HepG2 (cell line): ENCODE results near the gene UTP11. TPM values are rescaled to one million over a fixed set of nuclear protein-coding genes. Genes with fewer than 3 reads are reported as not detected.

Source experiments
- CEBPB ChIP-seq: IDR thresholded peaks from 2 replicates; pipeline ENCODE4 v1.6.1; 2011; ENCODE audit warnings: low read depth, low read length, improper control_type of control experiment, borderline replicate concordance
- FOXK1 ChIP-seq: sonication (generic); formaldehyde crosslinking; IDR thresholded peaks from 2 replicates; pipeline ENCODE4 v1.4.0; 2020; ENCODE audit warnings: low read depth, missing genetic modification reagents, borderline replicate concordance
- GABPA ChIP-seq, 2 experiments: IDR thresholded peaks; 2 replicates each; pipeline ENCODE4 v1.6.1; 2011 to 2016; ENCODE audit warnings: low read depth in 2 of 2, low read length in 1 of 2, missing biosample characterization in 1 of 2, missing genetic modification characterization in 1 of 2
- GATAD2A ChIP-seq: IDR thresholded peaks from 2 replicates; pipeline ENCODE4 v1.6.1; 2016
- HMG20A ChIP-seq: IDR thresholded peaks from 2 replicates; pipeline ENCODE4 v1.6.1; 2016; ENCODE audit warnings: borderline replicate concordance
- MEF2D ChIP-seq: sonication (generic); formaldehyde crosslinking; IDR thresholded peaks from 2 replicates; pipeline ENCODE4 v1.5.1; 2020; ENCODE audit warnings: mild to moderate bottlenecking, missing genetic modification reagents
- MIER2 ChIP-seq: IDR thresholded peaks from 2 replicates; pipeline ENCODE4 v1.6.1; 2016; ENCODE audit warnings: missing biosample characterization, missing genetic modification reagents
- PAWR ChIP-seq: sonication (generic); formaldehyde crosslinking; IDR thresholded peaks from 2 replicates; pipeline ENCODE4 v1.4.0; 2020; ENCODE audit warnings: missing genetic modification reagents, mild to moderate bottlenecking, borderline replicate concordance
- RAD21 ChIP-seq: fragments of 450-650 bp; formaldehyde crosslinking; IDR thresholded peaks from 2 replicates; pipeline ENCODE4 v1.5.0; 2020; ENCODE audit warnings: mild to moderate bottlenecking
- RELA ChIP-seq: sonication (generic); formaldehyde crosslinking; IDR thresholded peaks from 2 replicates; pipeline ENCODE4 v1.4.0; 2020; ENCODE audit warnings: missing genetic modification reagents
- SMARCE1 ChIP-seq: fragments of 450-650 bp; IDR thresholded peaks from 2 replicates; pipeline ENCODE4 v1.6.1; 2017; ENCODE audit warnings: borderline replicate concordance
- TRIM24 ChIP-seq: sonication (generic); formaldehyde crosslinking; IDR thresholded peaks from 2 replicates; pipeline ENCODE4 v1.8.0; 2022; ENCODE audit warnings: mild to moderate bottlenecking, missing genetic modification reagents
- U2AF1 ChIP-seq: fragments of 200-400 bp; formaldehyde crosslinking; optimal IDR thresholded peaks from 2 replicates; pipeline ENCODE3; 2017; ENCODE audit warnings: mild to moderate bottlenecking, low read depth, low read length
- ZNF225 ChIP-seq: sonication (generic); formaldehyde crosslinking; IDR thresholded peaks from 2 replicates; pipeline ENCODE4 v1.4.0; 2020; ENCODE audit warnings: mild to moderate bottlenecking, missing genetic modification reagents
- ZNF674 ChIP-seq: sonication (generic); formaldehyde crosslinking; IDR thresholded peaks from 2 replicates; pipeline ENCODE4 v1.5.0; 2020; ENCODE audit warnings: low read depth, mild to moderate bottlenecking, missing genetic modification reagents
- ZNF746 ChIP-seq: sonication (generic); formaldehyde crosslinking; IDR thresholded peaks from 2 replicates; pipeline ENCODE4 v1.8.0; 2022; ENCODE audit warnings: mild to moderate bottlenecking, missing genetic modification reagents
- polyA plus RNA-seq, 8 experiments: library from polyadenylated mRNA; depleted of rRNA in 3 of 8; stranded (reverse) in 7 of 8; unstranded in 1 of 8; fragments of >200 nt; fragmentation: Illumina TruSeq in 4 of 8; extraction: Trizol in 4 of 8; gene quantifications; 2 replicates each; pipeline versions ENCODE4 v1.2.1 to v1.2.3, GENCODE V29; 2011 to 2016; ENCODE audit warnings: low read depth in 4 of 8, missing spikeins in 1 of 8, mixed read lengths in 1 of 8; ENCODE audit not compliant: insufficient read depth in 1 of 8
- total RNA-seq, 5 experiments: library from RNA; depleted of rRNA; stranded (reverse); fragments of >200 nt; fragmentation: Illumina TruSeq; extraction: Trizol; gene quantifications; 2 replicates each; pipeline ENCODE4 v1.2.3, GENCODE V29; 2016; ENCODE audit warnings: low read depth in 1 of 5
- TF ChIP-seq, protein P1 (sequence below), 2 experiments: sonication (generic) in 1 of 2; formaldehyde crosslinking in 1 of 2; IDR thresholded peaks; 2 replicates each; pipeline versions ENCODE4 v1.5.1 to v1.6.1; 2011 to 2020; ENCODE audit warnings: borderline replicate concordance in 1 of 2, low read depth in 1 of 2, low read length in 1 of 2, mild to moderate bottlenecking in 1 of 2, missing genetic modification reagents in 1 of 2, moderate library complexity in 1 of 2
- TF ChIP-seq, protein P2 (sequence below): sonication (generic); formaldehyde crosslinking; IDR thresholded peaks from 2 replicates; pipeline ENCODE4 v1.5.0; 2020; ENCODE audit warnings: mild to moderate bottlenecking, missing genetic modification reagents, borderline replicate concordance
- TF ChIP-seq, protein P3 (sequence below): IDR thresholded peaks from 2 replicates; pipeline ENCODE4 v1.6.1; 2018; ENCODE audit warnings: missing genetic modification reagents, mild to moderate bottlenecking, missing compliant biosample characterization
- TF ChIP-seq, protein P4 (sequence below): fragments of 450-650 bp; IDR thresholded peaks from 2 replicates; pipeline ENCODE4 v1.6.1; 2017
- TF ChIP-seq, protein P5 (sequence below): IDR thresholded peaks from 2 replicates; pipeline ENCODE4 v1.6.1; 2016; ENCODE audit warnings: low read depth, control low read depth

UTP11 gene
- total and polyA plus RNA-seq, 2 of the 13 experiments (the other 11 are each of a cell fraction or from before 2014, with no cell fraction given): 13.5 to 44.8 TPM

DNA sequence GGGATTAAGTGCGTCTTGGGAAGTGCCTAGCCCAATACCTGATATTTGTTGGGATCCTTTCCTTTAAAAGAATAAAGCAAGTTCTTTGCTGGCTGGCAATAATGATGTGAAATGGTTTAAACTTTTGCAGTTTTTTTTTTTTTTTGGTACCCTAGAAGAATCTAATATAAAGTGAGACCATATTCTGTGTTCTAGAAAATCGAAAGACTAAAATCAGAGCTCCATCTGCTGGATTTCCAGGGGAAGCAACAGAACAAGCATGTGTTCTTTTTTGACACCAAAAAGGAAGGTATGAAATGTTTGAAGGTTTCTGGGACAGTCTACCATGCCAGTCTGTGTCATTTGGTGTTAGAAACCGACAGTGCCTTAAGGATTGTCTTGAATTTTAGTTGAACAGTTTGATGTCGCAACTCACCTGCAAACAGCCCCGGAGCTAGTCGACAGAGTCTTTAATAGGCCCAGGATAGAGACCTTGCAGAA is 6.4 kb downstream of the UTP11 start (continued):
- TF ChIP-seq, protein P1, sequence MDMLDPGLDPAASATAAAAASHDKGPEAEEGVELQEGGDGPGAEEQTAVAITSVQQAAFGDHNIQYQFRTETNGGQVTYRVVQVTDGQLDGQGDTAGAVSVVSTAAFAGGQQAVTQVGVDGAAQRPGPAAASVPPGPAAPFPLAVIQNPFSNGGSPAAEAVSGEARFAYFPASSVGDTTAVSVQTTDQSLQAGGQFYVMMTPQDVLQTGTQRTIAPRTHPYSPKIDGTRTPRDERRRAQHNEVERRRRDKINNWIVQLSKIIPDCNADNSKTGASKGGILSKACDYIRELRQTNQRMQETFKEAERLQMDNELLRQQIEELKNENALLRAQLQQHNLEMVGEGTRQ (IDR thresholded peaks at IDR 0.05; ENCODE audit: low read depth, low read length): no peak
- TF ChIP-seq, protein P1 (CRISPR knock-in tag; IDR thresholded peaks at IDR 0.05; ENCODE audit: borderline replicate concordance): no peak
- TF ChIP-seq GATAD2A (CRISPR knock-in tag): no peak
- TF ChIP-seq SMARCE1: no peak
- no peak for TF ChIP-seq MIER2
- TF ChIP-seq ZNF225 (CRISPR knock-in tag): no peak
- no peak for TF ChIP-seq PAWR (CRISPR knock-in tag)
- TF ChIP-seq TRIM24 (CRISPR knock-in tag): no peak
- no peak for TF ChIP-seq ZNF674
- TF ChIP-seq, protein P2, sequence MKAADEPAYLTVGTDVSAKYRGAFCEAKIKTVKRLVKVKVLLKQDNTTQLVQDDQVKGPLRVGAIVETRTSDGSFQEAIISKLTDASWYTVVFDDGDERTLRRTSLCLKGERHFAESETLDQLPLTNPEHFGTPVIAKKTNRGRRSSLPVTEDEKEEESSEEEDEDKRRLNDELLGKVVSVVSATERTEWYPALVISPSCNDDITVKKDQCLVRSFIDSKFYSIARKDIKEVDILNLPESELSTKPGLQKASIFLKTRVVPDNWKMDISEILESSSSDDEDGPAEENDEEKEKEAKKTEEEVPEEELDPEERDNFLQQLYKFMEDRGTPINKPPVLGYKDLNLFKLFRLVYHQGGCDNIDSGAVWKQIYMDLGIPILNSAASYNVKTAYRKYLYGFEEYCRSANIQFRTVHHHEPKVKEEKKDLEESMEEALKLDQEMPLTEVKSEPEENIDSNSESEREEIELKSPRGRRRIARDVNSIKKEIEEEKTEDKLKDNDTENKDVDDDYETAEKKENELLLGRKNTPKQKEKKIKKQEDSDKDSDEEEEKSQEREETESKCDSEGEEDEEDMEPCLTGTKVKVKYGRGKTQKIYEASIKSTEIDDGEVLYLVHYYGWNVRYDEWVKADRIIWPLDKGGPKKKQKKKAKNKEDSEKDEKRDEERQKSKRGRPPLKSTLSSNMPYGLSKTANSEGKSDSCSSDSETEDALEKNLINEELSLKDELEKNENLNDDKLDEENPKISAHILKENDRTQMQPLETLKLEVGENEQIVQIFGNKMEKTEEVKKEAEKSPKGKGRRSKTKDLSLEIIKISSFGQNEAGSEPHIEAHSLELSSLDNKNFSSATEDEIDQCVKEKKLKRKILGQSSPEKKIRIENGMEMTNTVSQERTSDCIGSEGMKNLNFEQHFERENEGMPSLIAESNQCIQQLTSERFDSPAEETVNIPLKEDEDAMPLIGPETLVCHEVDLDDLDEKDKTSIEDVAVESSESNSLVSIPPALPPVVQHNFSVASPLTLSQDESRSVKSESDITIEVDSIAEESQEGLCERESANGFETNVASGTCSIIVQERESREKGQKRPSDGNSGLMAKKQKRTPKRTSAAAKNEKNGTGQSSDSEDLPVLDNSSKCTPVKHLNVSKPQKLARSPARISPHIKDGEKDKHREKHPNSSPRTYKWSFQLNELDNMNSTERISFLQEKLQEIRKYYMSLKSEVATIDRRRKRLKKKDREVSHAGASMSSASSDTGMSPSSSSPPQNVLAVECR (CRISPR knock-in tag): no peak
- TF ChIP-seq, protein P3, sequence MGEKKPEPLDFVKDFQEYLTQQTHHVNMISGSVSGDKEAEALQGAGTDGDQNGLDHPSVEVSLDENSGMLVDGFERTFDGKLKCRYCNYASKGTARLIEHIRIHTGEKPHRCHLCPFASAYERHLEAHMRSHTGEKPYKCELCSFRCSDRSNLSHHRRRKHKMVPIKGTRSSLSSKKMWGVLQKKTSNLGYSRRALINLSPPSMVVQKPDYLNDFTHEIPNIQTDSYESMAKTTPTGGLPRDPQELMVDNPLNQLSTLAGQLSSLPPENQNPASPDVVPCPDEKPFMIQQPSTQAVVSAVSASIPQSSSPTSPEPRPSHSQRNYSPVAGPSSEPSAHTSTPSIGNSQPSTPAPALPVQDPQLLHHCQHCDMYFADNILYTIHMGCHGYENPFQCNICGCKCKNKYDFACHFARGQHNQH (CRISPR knock-in tag): no peak
- no peak for TF ChIP-seq FOXK1 (CRISPR knock-in tag)
- TF ChIP-seq GABPA (IDR thresholded peaks at IDR 0.05; ENCODE audit: low read depth, low read length): no peak
- TF ChIP-seq GABPA (CRISPR knock-in tag; IDR thresholded peaks at IDR 0.05; ENCODE audit: low read depth): peak; percentile 44; the same call in 1 of the 2 replicates
- TF ChIP-seq CEBPB: peak; percentile 68
- TF ChIP-seq, protein P4, sequence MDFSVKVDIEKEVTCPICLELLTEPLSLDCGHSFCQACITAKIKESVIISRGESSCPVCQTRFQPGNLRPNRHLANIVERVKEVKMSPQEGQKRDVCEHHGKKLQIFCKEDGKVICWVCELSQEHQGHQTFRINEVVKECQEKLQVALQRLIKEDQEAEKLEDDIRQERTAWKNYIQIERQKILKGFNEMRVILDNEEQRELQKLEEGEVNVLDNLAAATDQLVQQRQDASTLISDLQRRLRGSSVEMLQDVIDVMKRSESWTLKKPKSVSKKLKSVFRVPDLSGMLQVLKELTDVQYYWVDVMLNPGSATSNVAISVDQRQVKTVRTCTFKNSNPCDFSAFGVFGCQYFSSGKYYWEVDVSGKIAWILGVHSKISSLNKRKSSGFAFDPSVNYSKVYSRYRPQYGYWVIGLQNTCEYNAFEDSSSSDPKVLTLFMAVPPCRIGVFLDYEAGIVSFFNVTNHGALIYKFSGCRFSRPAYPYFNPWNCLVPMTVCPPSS: no peak
- no peak for TF ChIP-seq U2AF1
- no peak for TF ChIP-seq RAD21
- no peak for TF ChIP-seq HMG20A (CRISPR knock-in tag)
- no peak for TF ChIP-seq RELA (CRISPR knock-in tag)
- no peak for TF ChIP-seq MEF2D
- TF ChIP-seq, protein P5, sequence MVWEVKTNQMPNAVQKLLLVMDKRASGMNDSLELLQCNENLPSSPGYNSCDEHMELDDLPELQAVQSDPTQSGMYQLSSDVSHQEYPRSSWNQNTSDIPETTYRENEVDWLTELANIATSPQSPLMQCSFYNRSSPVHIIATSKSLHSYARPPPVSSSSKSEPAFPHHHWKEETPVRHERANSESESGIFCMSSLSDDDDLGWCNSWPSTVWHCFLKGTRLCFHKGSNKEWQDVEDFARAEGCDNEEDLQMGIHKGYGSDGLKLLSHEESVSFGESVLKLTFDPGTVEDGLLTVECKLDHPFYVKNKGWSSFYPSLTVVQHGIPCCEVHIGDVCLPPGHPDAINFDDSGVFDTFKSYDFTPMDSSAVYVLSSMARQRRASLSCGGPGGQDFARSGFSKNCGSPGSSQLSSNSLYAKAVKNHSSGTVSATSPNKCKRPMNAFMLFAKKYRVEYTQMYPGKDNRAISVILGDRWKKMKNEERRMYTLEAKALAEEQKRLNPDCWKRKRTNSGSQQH (CRISPR knock-in tag): no peak
- TF ChIP-seq ZNF746: no peak
